Sigmoid colon (tissue), 3 donors: Measurements from ENCODE around the gene MRPS11.

Experiments used
- CTCF ChIP-seq, 4 experiments: fragments of 450-650 bp in 3 of 4; fragments of 200-600 bp in 1 of 4; IDR thresholded peaks; one replicate each; pipeline ENCODE4 v1.5.1; 2016 to 2019; ENCODE audit warnings: antibody characterized with exemption in 4 of 4, mild to moderate bottlenecking in 3 of 4, moderate library complexity in 2 of 4
- POLR2A ChIP-seq, 2 donors: fragments of 450-650 bp; IDR thresholded peaks; one replicate each; pipeline ENCODE4 v1.6.1; 2016; ENCODE audit warnings: antibody characterized with exemption in 2 of 2, mild to moderate bottlenecking in 2 of 2, moderate library complexity in 2 of 2

GRCh38 chr15:88509964-88510363 lies 42.5 kb downstream of the MRPS11 start:
- TF ChIP-seq POLR2A (IDR thresholded peaks at IDR 0.05): no peak
- TF ChIP-seq CTCF (IDR thresholded peaks at IDR 0.05): no peak
